K562 (cell line): Measurements from ENCODE around the gene GCDH. TPM values are rescaled to one million over a fixed set of nuclear protein-coding genes. Genes with fewer than 3 reads are reported as not detected.

Experiments used
- BCOR ChIP-seq: fragments of 450-650 bp; IDR thresholded peaks from 2 replicates; pipeline ENCODE4 v1.6.1; 2016
- CBFA2T2 ChIP-seq: fragments of 450-650 bp; conservative IDR thresholded peaks from 2 replicates; pipeline ENCODE4 v1.6.1; 2017; ENCODE audit warnings: mild to moderate bottlenecking
- CTCF ChIP-seq, 3 experiments: IDR thresholded peaks in 2 of 3; conservative IDR thresholded peaks in 1 of 3; 2 replicates each; pipeline ENCODE4 v1.5.1; 2011 to 2012; ENCODE audit warnings: low read length in 3 of 3, mild to moderate bottlenecking in 3 of 3, control low read depth in 2 of 3, improper control_type of control experiment in 1 of 3, inconsistent platforms in 1 of 3, low read depth in 1 of 3, mixed read lengths in 1 of 3, moderate library complexity in 1 of 3; ENCODE audit not compliant: insufficient read depth in 2 of 3
- KAT7 ChIP-seq: sonication (generic); formaldehyde crosslinking; IDR thresholded peaks from 2 replicates; pipeline ENCODE4 v1.8.0; 2022; ENCODE audit warnings: missing genetic modification reagents, mild to moderate bottlenecking, borderline replicate concordance
- KDM1A ChIP-seq, 2 experiments: fragments of 450-650 bp; IDR thresholded peaks; 2 replicates each; pipeline ENCODE4 v1.6.1; 2016; ENCODE audit warnings: mild to moderate bottlenecking in 2 of 2
- NR3C1 ChIP-seq: sonication (generic); formaldehyde crosslinking; IDR thresholded peaks from 2 replicates; pipeline ENCODE4 v1.8.1; 2022; ENCODE audit warnings: missing genetic modification reagents
- OTX1 ChIP-seq: fragments of 450-650 bp; formaldehyde crosslinking; IDR thresholded peaks from 2 replicates; pipeline ENCODE4 v1.4.0; 2022; ENCODE audit warnings: mild to moderate bottlenecking
- RHOXF2B ChIP-seq: fragments of 250-450 bp; sonication (Bioruptor Pico); conservative IDR thresholded peaks from 2 replicates; pipeline ENCODE4 v1.5.1; 2021
- ZBTB1 ChIP-seq: sonication (generic); formaldehyde crosslinking; IDR thresholded peaks from 2 replicates; pipeline ENCODE4 v1.8.1; 2023; ENCODE audit warnings: missing genetic modification reagents, low read depth, mild to moderate bottlenecking, borderline replicate concordance
- ZNF586 ChIP-seq: fragments of 450-650 bp; formaldehyde crosslinking; conservative IDR thresholded peaks from 2 replicates; pipeline ENCODE4 v1.4.0; 2020; ENCODE audit warnings: mild to moderate bottlenecking, moderate library complexity
- polyA plus RNA-seq, 8 experiments: library from polyadenylated mRNA; depleted of rRNA in 4 of 8; stranded (reverse) in 5 of 8; unstranded in 3 of 8; fragments of >200 nt; fragmentation: Nextera tagmentation in 2 of 8; fragmentation: Illumina TruSeq in 1 of 8; extraction: Ambion mirVana in 2 of 8; extraction: Trizol in 1 of 8; gene quantifications; 2 replicates each; pipeline versions ENCODE4 v1.2.1 to v1.2.3, GENCODE V29; 2011 to 2014; ENCODE audit warnings: inconsistent platforms in 1 of 8, missing spikeins in 1 of 8
- total RNA-seq, 7 experiments: library from RNA; depleted of rRNA in 6 of 7; stranded (reverse); fragments of >200 nt in 6 of 7; fragmentation: Illumina TruSeq in 2 of 7; extraction: Trizol in 2 of 7; gene quantifications; 2 replicates each; pipeline versions ENCODE4 v1.2.1 to v1.2.3, GENCODE V29; 2011 to 2021; ENCODE audit warnings: low replicate concordance in 1 of 7
- TF ChIP-seq, protein P1 (sequence below): sonication (generic); formaldehyde crosslinking; IDR thresholded peaks from 2 replicates; pipeline ENCODE4 v1.8.0; 2023; ENCODE audit warnings: missing genetic modification reagents, mild to moderate bottlenecking, borderline replicate concordance
- TF ChIP-seq, protein P2 (sequence below): fragments of 150-350 bp; IDR thresholded peaks from 2 replicates; pipeline ENCODE4 v1.6.1; 2014; ENCODE audit warnings: low read depth, mild to moderate bottlenecking, low read length, borderline replicate concordance
- TF ChIP-seq, protein P3 (sequence below): fragments of 450-650 bp; IDR thresholded peaks from 2 replicates; pipeline ENCODE4 v1.6.1; 2016; ENCODE audit warnings: borderline replicate concordance

GCDH gene
- total and polyA plus RNA-seq, 9 of the 15 experiments (the other 6 are each of a cell fraction or from before 2014, with no cell fraction given) = 2.9 to 50.8 (median 19.1) TPM

- TF ChIP-seq, protein P1, sequence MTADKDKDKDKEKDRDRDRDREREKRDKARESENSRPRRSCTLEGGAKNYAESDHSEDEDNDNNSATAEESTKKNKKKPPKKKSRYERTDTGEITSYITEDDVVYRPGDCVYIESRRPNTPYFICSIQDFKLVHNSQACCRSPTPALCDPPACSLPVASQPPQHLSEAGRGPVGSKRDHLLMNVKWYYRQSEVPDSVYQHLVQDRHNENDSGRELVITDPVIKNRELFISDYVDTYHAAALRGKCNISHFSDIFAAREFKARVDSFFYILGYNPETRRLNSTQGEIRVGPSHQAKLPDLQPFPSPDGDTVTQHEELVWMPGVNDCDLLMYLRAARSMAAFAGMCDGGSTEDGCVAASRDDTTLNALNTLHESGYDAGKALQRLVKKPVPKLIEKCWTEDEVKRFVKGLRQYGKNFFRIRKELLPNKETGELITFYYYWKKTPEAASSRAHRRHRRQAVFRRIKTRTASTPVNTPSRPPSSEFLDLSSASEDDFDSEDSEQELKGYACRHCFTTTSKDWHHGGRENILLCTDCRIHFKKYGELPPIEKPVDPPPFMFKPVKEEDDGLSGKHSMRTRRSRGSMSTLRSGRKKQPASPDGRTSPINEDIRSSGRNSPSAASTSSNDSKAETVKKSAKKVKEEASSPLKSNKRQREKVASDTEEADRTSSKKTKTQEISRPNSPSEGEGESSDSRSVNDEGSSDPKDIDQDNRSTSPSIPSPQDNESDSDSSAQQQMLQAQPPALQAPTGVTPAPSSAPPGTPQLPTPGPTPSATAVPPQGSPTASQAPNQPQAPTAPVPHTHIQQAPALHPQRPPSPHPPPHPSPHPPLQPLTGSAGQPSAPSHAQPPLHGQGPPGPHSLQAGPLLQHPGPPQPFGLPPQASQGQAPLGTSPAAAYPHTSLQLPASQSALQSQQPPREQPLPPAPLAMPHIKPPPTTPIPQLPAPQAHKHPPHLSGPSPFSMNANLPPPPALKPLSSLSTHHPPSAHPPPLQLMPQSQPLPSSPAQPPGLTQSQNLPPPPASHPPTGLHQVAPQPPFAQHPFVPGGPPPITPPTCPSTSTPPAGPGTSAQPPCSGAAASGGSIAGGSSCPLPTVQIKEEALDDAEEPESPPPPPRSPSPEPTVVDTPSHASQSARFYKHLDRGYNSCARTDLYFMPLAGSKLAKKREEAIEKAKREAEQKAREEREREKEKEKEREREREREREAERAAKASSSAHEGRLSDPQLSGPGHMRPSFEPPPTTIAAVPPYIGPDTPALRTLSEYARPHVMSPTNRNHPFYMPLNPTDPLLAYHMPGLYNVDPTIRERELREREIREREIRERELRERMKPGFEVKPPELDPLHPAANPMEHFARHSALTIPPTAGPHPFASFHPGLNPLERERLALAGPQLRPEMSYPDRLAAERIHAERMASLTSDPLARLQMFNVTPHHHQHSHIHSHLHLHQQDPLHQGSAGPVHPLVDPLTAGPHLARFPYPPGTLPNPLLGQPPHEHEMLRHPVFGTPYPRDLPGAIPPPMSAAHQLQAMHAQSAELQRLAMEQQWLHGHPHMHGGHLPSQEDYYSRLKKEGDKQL (CRISPR knock-in tag) = no peak
- TF ChIP-seq KAT7 (CRISPR knock-in tag) (no peak; the same call in 1 of the 2 replicates), KDM1A (IDR thresholded peaks at IDR 0.05) (peak in 1 of 2 experiments; percentile 57; a peak in 1 of 4 replicates), ZBTB1 (CRISPR knock-in tag) (no peak), CBFA2T2 (peak; percentile 84), NR3C1 (no peak), CTCF (IDR thresholded peaks at IDR 0.05 in 2 of 3, conservative IDR thresholded peaks at IDR 0.05 in 1 of 3; ENCODE audit: insufficient read depth in 2 of 3, low read depth in 1 of 3, low read length in 3 of 3) (no peak), RHOXF2B (0 out of 2 replicates have a peak, but pooled peaks have one; percentile 5), OTX1 (CRISPR knock-in tag) (0 out of 2 replicates have a peak, but pooled peaks have one; percentile 19), ZNF586 (0 out of 2 replicates have a peak, but pooled peaks have one; percentile 25), BCOR (peak; percentile 80)
- TF ChIP-seq, protein P2, sequence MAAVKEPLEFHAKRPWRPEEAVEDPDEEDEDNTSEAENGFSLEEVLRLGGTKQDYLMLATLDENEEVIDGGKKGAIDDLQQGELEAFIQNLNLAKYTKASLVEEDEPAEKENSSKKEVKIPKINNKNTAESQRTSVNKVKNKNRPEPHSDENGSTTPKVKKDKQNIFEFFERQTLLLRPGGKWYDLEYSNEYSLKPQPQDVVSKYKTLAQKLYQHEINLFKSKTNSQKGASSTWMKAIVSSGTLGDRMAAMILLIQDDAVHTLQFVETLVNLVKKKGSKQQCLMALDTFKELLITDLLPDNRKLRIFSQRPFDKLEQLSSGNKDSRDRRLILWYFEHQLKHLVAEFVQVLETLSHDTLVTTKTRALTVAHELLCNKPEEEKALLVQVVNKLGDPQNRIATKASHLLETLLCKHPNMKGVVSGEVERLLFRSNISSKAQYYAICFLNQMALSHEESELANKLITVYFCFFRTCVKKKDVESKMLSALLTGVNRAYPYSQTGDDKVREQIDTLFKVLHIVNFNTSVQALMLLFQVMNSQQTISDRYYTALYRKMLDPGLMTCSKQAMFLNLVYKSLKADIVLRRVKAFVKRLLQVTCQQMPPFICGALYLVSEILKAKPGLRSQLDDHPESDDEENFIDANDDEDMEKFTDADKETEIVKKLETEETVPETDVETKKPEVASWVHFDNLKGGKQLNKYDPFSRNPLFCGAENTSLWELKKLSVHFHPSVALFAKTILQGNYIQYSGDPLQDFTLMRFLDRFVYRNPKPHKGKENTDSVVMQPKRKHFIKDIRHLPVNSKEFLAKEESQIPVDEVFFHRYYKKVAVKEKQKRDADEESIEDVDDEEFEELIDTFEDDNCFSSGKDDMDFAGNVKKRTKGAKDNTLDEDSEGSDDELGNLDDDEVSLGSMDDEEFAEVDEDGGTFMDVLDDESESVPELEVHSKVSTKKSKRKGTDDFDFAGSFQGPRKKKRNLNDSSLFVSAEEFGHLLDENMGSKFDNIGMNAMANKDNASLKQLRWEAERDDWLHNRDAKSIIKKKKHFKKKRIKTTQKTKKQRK = no peak
- TF ChIP-seq, protein P3, sequence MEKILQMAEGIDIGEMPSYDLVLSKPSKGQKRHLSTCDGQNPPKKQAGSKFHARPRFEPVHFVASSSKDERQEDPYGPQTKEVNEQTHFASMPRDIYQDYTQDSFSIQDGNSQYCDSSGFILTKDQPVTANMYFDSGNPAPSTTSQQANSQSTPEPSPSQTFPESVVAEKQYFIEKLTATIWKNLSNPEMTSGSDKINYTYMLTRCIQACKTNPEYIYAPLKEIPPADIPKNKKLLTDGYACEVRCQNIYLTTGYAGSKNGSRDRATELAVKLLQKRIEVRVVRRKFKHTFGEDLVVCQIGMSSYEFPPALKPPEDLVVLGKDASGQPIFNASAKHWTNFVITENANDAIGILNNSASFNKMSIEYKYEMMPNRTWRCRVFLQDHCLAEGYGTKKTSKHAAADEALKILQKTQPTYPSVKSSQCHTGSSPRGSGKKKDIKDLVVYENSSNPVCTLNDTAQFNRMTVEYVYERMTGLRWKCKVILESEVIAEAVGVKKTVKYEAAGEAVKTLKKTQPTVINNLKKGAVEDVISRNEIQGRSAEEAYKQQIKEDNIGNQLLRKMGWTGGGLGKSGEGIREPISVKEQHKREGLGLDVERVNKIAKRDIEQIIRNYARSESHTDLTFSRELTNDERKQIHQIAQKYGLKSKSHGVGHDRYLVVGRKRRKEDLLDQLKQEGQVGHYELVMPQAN = peak; percentile 69
Observed at GRCh38 chr19:12937927-12938778, 47.2 kb downstream of the GCDH start, which contains the start of gene CALR (continued).
